Immature natural killer cell (primary cell): ENCODE results near the gene TANC1. TPM values are rescaled to one million over a fixed set of nuclear protein-coding genes. Genes with fewer than 3 reads are reported as not detected.

Experiments used
- DNase-seq, 3 donors: peaks; one replicate each; pipeline ENCODE4 v3.0.0; 2022; ENCODE audit warnings: mixed read lengths in 1 of 3
- H3K27ac Mint-ChIP-seq, 6 donors: one replicate each; pipeline ENCODE4 v1.8.0; 2020; ENCODE audit warnings: mixed read lengths in 6 of 6, mild to moderate bottlenecking in 5 of 6, inconsistent platforms in 4 of 6, moderate library complexity in 3 of 6
- H3K27me3 Mint-ChIP-seq, 3 donors: one replicate each; pipeline ENCODE4 v1.8.0; 2020 to 2021; ENCODE audit warnings: low read depth in 3 of 3, mild to moderate bottlenecking in 3 of 3, mixed read lengths in 3 of 3, moderate library complexity in 3 of 3, inconsistent platforms in 1 of 3
- H3K36me3 Mint-ChIP-seq, 3 donors: one replicate each; pipeline ENCODE4 v1.8.0; 2020; ENCODE audit warnings: mixed read lengths in 3 of 3, inconsistent platforms in 2 of 3, mild to moderate bottlenecking in 2 of 3
- H3K4me1 Mint-ChIP-seq, 2 donors: one replicate each; pipeline ENCODE4 v1.8.0; 2020; ENCODE audit warnings: inconsistent platforms in 2 of 2, mild to moderate bottlenecking in 2 of 2, mixed read lengths in 2 of 2, moderate library complexity in 1 of 2
- H3K4me3 Mint-ChIP-seq, 5 donors: one replicate each; pipeline ENCODE4 v1.8.0; 2020; ENCODE audit warnings: mild to moderate bottlenecking in 5 of 5, mixed read lengths in 5 of 5, inconsistent platforms in 3 of 5, moderate library complexity in 3 of 5
- H3K9me3 Mint-ChIP-seq, 6 donors: one replicate each; pipeline ENCODE4 v1.8.0; 2020; ENCODE audit warnings: mild to moderate bottlenecking in 6 of 6, mixed read lengths in 6 of 6, inconsistent platforms in 4 of 6, moderate library complexity in 3 of 6
- polyA plus RNA-seq, 3 donors: library from polyadenylated mRNA; unstranded; fragments of 300-500 nt; fragmentation: Illumina TruSeq; gene quantifications; one replicate each; pipeline ENCODE4 v1.2.3, GENCODE V29; 2021

Gene TANC1
- polyA plus RNA-seq, 3 donors from 2014 or later = 0.41 to 0.46 TPM; not detected in 1

GRCh38 chr2:159051661-159052060 is 83.2 kb downstream of the TANC1 start:
- Mint-ChIP-seq H3K27ac (no peak overlapping the region), H3K4me1 (no peaks in the 10 kb centered on the region), H3K27me3 (peaks cover 0 to 6% (median 1%) of the 10 kb centered on the region in 3 donors), H3K36me3 (peaks cover 0 to 10% (median 0%) of the 10 kb centered on the region in 3 donors), H3K9me3 (no peaks in the 10 kb centered on the region), H3K4me3 (no peak overlapping the region)
- DNase-seq = no peak

GRCh38 chr2:159052157-159052601 is 83.7 kb downstream of the TANC1 start:
- Mint-ChIP-seq H3K27me3 (peaks cover 0 to 4% (median 1%) of the 10 kb centered on the region in 3 donors), H3K27ac (no peak overlapping the region), H3K36me3 (peaks cover 0 to 9% (median 0%) of the 10 kb centered on the region in 3 donors), H3K4me1 (no peaks in the 10 kb centered on the region), H3K9me3 (no peaks in the 10 kb centered on the region), H3K4me3 (no peak overlapping the region)
- DNase-seq = no peak

- no peaks in the 10 kb centered on the region for H3K4me1 Mint-ChIP-seq
- no peak overlapping the region for H3K27ac Mint-ChIP-seq
- no peaks in the 10 kb centered on the region for H3K36me3 Mint-ChIP-seq
- peaks cover 0 to 4% (median 1%) of the 10 kb centered on the region in 3 donors for H3K27me3 Mint-ChIP-seq
- H3K9me3 Mint-ChIP-seq = no peaks in the 10 kb centered on the region
- DNase-seq = no peak
- H3K4me3 Mint-ChIP-seq = no peak overlapping the region
These were observed 85.0 kb downstream of the TANC1 start for GRCh38 chr2:159053161-159054031.

GRCh38 chr2:159054032-159054334 is 85.5 kb downstream of the TANC1 start:
- Mint-ChIP-seq H3K4me1 (no peaks in the 10 kb centered on the region), H3K9me3 (no peaks in the 10 kb centered on the region), H3K27me3 (peaks cover 0 to 4% (median 1%) of the 10 kb centered on the region in 3 donors), H3K4me3 (no peak overlapping the region), H3K27ac (no peak overlapping the region), H3K36me3 (no peaks in the 10 kb centered on the region)
- no peak for DNase-seq

- DNase-seq = no peak
- H3K4me1 Mint-ChIP-seq = no peaks in the 10 kb centered on the region
- peaks cover 0 to 1% (median 0%) of the 10 kb centered on the region in 3 donors for H3K27me3 Mint-ChIP-seq
- no peak overlapping the region for H3K4me3 Mint-ChIP-seq
- no peaks in the 10 kb centered on the region for H3K36me3 Mint-ChIP-seq
- H3K9me3 Mint-ChIP-seq = no peaks in the 10 kb centered on the region
- no peak overlapping the region for H3K27ac Mint-ChIP-seq
These were observed 86.5 kb downstream of the TANC1 start for GRCh38 chr2:159054985-159055384.

GRCh38 chr2:159060518-159060917 is 92.1 kb downstream of the TANC1 start:
- no peak overlapping the region for H3K27ac Mint-ChIP-seq
- H3K4me3 Mint-ChIP-seq = no peak overlapping the region
- H3K27me3 Mint-ChIP-seq = peaks cover 0 to 3% (median 0%) of the 10 kb centered on the region in 3 donors
- no peak for DNase-seq
- no peaks in the 10 kb centered on the region for H3K9me3 Mint-ChIP-seq
- no peaks in the 10 kb centered on the region for H3K36me3 Mint-ChIP-seq
- no peaks in the 10 kb centered on the region for H3K4me1 Mint-ChIP-seq

GRCh38 chr2:159063677-159064076 is 95.2 kb downstream of the TANC1 start:
- H3K4me3 Mint-ChIP-seq = no peak overlapping the region
- no peaks in the 10 kb centered on the region for H3K4me1 Mint-ChIP-seq
- no peaks in the 10 kb centered on the region for H3K36me3 Mint-ChIP-seq
- no peak overlapping the region for H3K27ac Mint-ChIP-seq
- no peaks in the 10 kb centered on the region for H3K9me3 Mint-ChIP-seq
- no peak for DNase-seq
- peaks cover 0 to 3% (median 0%) of the 10 kb centered on the region in 3 donors for H3K27me3 Mint-ChIP-seq

- DNase-seq = no peak
- H3K9me3 Mint-ChIP-seq = no peaks in the 10 kb centered on the region
- H3K27ac Mint-ChIP-seq = no peak overlapping the region
- H3K36me3 Mint-ChIP-seq = no peaks in the 10 kb centered on the region
- no peak overlapping the region for H3K4me3 Mint-ChIP-seq
- H3K4me1 Mint-ChIP-seq = no peaks in the 10 kb centered on the region
- H3K27me3 Mint-ChIP-seq = peaks cover 0 to 3% (median 0%) of the 10 kb centered on the region in 3 donors
These were observed 96.2 kb downstream of the TANC1 start for GRCh38 chr2:159064446-159065301.

- no peaks in the 10 kb centered on the region for H3K36me3 Mint-ChIP-seq
- no peaks in the 10 kb centered on the region for H3K9me3 Mint-ChIP-seq
- DNase-seq = no peak
- H3K27ac Mint-ChIP-seq = no peak overlapping the region
- H3K27me3 Mint-ChIP-seq = peaks cover 0 to 3% (median 0%) of the 10 kb centered on the region in 3 donors
- no peaks in the 10 kb centered on the region for H3K4me1 Mint-ChIP-seq
- H3K4me3 Mint-ChIP-seq = no peak overlapping the region
These were observed 96.9 kb downstream of the TANC1 start for GRCh38 chr2:159065313-159065712.

- Mint-ChIP-seq H3K27ac (no peak overlapping the region), H3K4me1 (no peaks in the 10 kb centered on the region), H3K27me3 (no peaks in the 10 kb centered on the region), H3K4me3 (no peak overlapping the region), H3K9me3 (no peaks in the 10 kb centered on the region), H3K36me3 (no peaks in the 10 kb centered on the region)
- DNase-seq = no peak
These were observed 97.5 kb downstream of the TANC1 start for GRCh38 chr2:159065891-159066290.

GRCh38 chr2:159066541-159067156 is 98.2 kb downstream of the TANC1 start:
- Mint-ChIP-seq H3K4me3 (no peak overlapping the region), H3K27me3 (no peaks in the 10 kb centered on the region), H3K4me1 (no peaks in the 10 kb centered on the region), H3K9me3 (no peaks in the 10 kb centered on the region), H3K36me3 (no peaks in the 10 kb centered on the region), H3K27ac (no peak overlapping the region)
- DNase-seq = no peak

- no peak for DNase-seq
- H3K4me1 Mint-ChIP-seq = no peaks in the 10 kb centered on the region
- no peak overlapping the region for H3K27ac Mint-ChIP-seq
- no peaks in the 10 kb centered on the region for H3K9me3 Mint-ChIP-seq
- no peaks in the 10 kb centered on the region for H3K36me3 Mint-ChIP-seq
- no peaks in the 10 kb centered on the region for H3K27me3 Mint-ChIP-seq
- no peak overlapping the region for H3K4me3 Mint-ChIP-seq
These were observed 99.5 kb downstream of the TANC1 start for GRCh38 chr2:159067971-159068370.

GRCh38 chr2:159069229-159069628 is 100.8 kb downstream of the TANC1 start:
- Mint-ChIP-seq H3K9me3 (no peaks in the 10 kb centered on the region), H3K4me1 (no peaks in the 10 kb centered on the region), H3K27ac (no peak overlapping the region), H3K27me3 (no peaks in the 10 kb centered on the region), H3K36me3 (no peaks in the 10 kb centered on the region), H3K4me3 (no peak overlapping the region)
- DNase-seq = no peak

GRCh38 chr2:159070235-159070634 is 101.8 kb downstream of the TANC1 start:
- DNase-seq = no peak
- H3K4me1 Mint-ChIP-seq = no peaks in the 10 kb centered on the region
- no peak overlapping the region for H3K4me3 Mint-ChIP-seq
- no peak overlapping the region for H3K27ac Mint-ChIP-seq
- no peaks in the 10 kb centered on the region for H3K9me3 Mint-ChIP-seq
- H3K27me3 Mint-ChIP-seq = peaks cover 0 to 2% (median 0%) of the 10 kb centered on the region in 3 donors
- H3K36me3 Mint-ChIP-seq = no peaks in the 10 kb centered on the region
